MCF 10A (cell line): ENCODE measurements around the gene SMIM20. TPM values are rescaled to one million over a fixed set of nuclear protein-coding genes. Genes with fewer than 3 reads are reported as not detected.

Source experiments
- total RNA-seq: library from RNA; stranded (reverse); gene quantifications from 2 replicates; pipeline ENCODE4 v1.2.3, GENCODE V29; 2022

SMIM20 gene
- total RNA-seq, 1 experiment from 2014 or later = 38.2 TPM

Other genes starting within 250 kb of the SMIM20 start
- 28.1 and 49.4 TPM in 2 replicates for gene SEL1L3, start 51.2 kb upstream of the SMIM20 start, total RNA-seq